Urinary bladder (tissue), 4 donors: ENCODE data around the gene NCK2. TPM values are rescaled to one million over a fixed set of nuclear protein-coding genes. Genes with fewer than 3 reads are reported as not detected.
"Not testable (repeated sequence)": the region's sequence is repeated elsewhere in the genome, so short reads cannot be mapped to it uniquely, and the experiment has no call there.

ENCODE experiments used
- DNase-seq: peaks from one replicate; pipeline ENCODE4 v3.0.0-alpha.2; 2015; ENCODE audit errors: extremely low spot score
- H3K27ac ChIP-seq: one replicate; pipeline ENCODE4 v1.5.1; 2013; ENCODE audit warnings: low read depth, mild to moderate bottlenecking, moderate library complexity
- H3K36me3 ChIP-seq: one replicate; pipeline ENCODE4 v1.6.1; 2013; ENCODE audit warnings: mild to moderate bottlenecking, moderate library complexity; ENCODE audit not compliant: insufficient read depth
- H3K4me1 ChIP-seq: one replicate; pipeline ENCODE4 v1.6.1; 2013; ENCODE audit warnings: mild to moderate bottlenecking, moderate library complexity; ENCODE audit not compliant: insufficient read depth
- H3K4me3 ChIP-seq: one replicate; pipeline ENCODE4 v1.5.1; 2013; ENCODE audit warnings: low read depth, low read length
- WGBS: extraction: QIAGEN DNeasy Blood & Tissue Kit; methylation state at CpG from one replicate; pipeline ENCODE4 v1.1.7; 2013; 5-methylcytosine and 5-hydroxymethylcytosine counted together
- polyA plus RNA-seq: library from polyadenylated mRNA; stranded (reverse); fragments of 200-250 nt; gene quantifications from one replicate; pipeline ENCODE4 v1.2.3, GENCODE V29; 2013
- total RNA-seq: library from RNA; depleted of rRNA; stranded (reverse); fragments of >200 nt; gene quantifications from one replicate; pipeline ENCODE4 v1.2.3, GENCODE V29; 2014
- donor health status: healthy with polysubstance abuse.
- donor health status: healthy.

The NCK2 gene
- total and polyA plus RNA-seq, 2 donors: 31.5 to 64.8 TPM

DNA sequence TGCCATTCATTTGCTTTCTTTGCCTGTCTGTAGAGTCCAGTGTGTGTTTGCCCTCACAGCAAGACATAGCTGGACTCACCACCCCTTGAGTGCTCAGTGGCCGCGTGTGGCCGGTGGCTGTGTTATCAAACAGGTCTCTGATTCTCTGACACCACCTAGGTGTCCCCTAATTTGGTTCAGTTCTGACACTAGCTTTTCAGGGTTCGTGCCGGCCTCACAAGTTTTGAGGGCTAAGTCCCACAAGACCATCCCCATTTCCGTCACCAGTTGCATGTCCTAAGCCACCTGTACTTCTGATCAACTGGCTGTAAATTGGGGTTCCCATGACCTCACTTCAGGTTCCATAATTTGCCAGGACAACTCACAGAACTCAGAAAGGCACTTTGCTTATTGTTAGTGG lies 23.5 kb downstream of the NCK2 start:
- no peak for DNase-seq
- Histone ChIP-seq H3K4me1 (peaks cover 2% of the 10 kb centered on the region), H3K27ac (no peak overlapping the region), H3K36me3 (no peaks in the 10 kb centered on the region), H3K4me3 (no peak overlapping the region)
- 98% methylated on average over 6 of the region's 6 CpGs for WGBS

DNA sequence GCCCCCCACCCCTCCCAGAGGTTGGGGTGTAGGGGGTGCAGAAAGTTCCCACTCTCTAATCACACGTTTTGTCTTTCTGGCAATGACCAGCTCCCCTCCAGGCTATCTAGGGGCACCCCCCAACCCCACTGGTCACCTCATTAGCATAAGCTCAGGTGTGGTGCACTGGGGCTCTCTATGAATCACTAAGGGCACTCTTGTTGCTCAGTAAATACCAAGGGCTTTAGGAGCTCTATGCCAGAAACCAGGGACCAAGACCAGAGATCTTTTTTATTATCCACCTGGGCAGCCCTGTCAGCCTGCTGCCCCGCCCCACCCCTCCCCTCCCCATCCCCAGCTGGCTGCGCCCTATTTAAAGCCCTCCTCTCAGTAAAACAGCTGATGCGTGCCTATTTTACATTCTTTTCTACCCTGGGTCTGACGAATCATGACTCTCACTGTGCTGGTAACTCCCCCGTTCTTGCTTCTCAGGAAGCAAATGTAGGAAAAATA lies 24.3 kb downstream of the NCK2 start:
- peaks cover 2% of the 10 kb centered on the region for H3K4me1 ChIP-seq
- H3K4me3 ChIP-seq: no peak overlapping the region
- WGBS: 69% methylated on average over 6 of the region's 6 CpGs
- H3K36me3 ChIP-seq: no peaks in the 10 kb centered on the region
- no peak for DNase-seq
- H3K27ac ChIP-seq: no peak overlapping the region

GRCh38 chr2:105769504-105769903 lies 24.8 kb downstream of the NCK2 start:
- H3K36me3 ChIP-seq: no peaks in the 10 kb centered on the region
- no peak for DNase-seq
- WGBS: 85% methylated on average over 9 of the region's 9 CpGs
- peaks cover 2% of the 10 kb centered on the region for H3K4me1 ChIP-seq
- no peak overlapping the region for H3K4me3 ChIP-seq
- no peak overlapping the region for H3K27ac ChIP-seq

DNA sequence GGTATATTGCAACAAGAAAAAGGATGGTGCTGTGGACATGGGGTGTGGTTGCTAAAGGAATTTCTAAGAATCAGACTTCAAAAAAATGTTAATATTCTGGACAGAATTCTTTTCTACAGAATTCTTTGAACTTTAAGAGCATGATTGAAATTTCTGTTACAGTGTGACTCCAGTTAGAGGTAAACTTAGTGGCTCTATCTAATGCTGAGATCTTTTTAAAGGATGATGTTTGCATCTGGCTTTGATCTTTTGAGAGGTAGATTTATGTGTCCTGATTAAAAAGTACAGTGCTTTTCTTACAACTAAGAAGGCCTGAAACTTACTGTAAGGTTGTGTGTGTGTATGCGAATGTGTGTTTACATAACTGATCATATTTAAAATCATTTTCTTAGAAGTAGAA lies 25.4 kb downstream of the NCK2 start:
- Histone ChIP-seq H3K4me3 (no peak overlapping the region), H3K36me3 (no peaks in the 10 kb centered on the region), H3K27ac (no peak overlapping the region), H3K4me1 (peaks cover 2% of the 10 kb centered on the region)
- DNase-seq: no peak
- 80% methylated on average over 1 of the region's 1 CpG for WGBS

GRCh38 chr2:105771291-105771690 lies 26.6 kb downstream of the NCK2 start:
- H3K27ac ChIP-seq, DNase-seq, H3K4me1 ChIP-seq, H3K4me3 ChIP-seq, H3K36me3 ChIP-seq: not testable (repeated sequence)
- WGBS: 92% methylated on average over 7 of the region's 7 CpGs

- Histone ChIP-seq H3K36me3 (no peaks in the 10 kb centered on the region), H3K4me1 (peaks cover 2% of the 10 kb centered on the region), H3K27ac (no peak overlapping the region), H3K4me3 (no peak overlapping the region)
- DNase-seq: no peak
- 46% methylated on average over 9 of the region's 9 CpGs for WGBS
These were observed 27.1 kb downstream of the NCK2 start for GRCh38 chr2:105771836-105772235.

DNA sequence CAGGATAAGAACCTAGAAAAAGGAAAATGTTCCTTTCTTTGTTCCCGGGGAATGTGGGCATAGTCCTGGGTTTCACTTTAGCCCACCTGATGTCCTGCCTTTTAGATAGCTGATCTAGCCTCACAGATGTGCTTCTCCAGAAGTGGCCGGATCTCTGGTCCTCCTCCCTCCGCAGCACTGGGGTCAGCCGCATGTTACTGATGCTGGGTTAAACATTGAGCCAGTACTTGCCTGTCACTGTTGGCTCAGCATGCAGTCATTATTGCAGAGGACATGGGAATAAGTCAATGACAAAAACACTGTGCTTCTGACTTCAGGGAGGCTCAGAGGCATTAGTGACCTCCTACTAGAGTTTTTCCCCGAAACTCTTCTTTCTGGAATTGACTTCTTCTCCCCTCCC lies 27.6 kb downstream of the NCK2 start:
- Histone ChIP-seq H3K36me3 (no peaks in the 10 kb centered on the region), H3K4me1 (peaks cover 2% of the 10 kb centered on the region), H3K27ac (peak overlapping the region; percentile 44), H3K4me3 (no peak overlapping the region)
- DNase-seq: no peak
- 72% methylated on average over 5 of the region's 5 CpGs for WGBS

DNA sequence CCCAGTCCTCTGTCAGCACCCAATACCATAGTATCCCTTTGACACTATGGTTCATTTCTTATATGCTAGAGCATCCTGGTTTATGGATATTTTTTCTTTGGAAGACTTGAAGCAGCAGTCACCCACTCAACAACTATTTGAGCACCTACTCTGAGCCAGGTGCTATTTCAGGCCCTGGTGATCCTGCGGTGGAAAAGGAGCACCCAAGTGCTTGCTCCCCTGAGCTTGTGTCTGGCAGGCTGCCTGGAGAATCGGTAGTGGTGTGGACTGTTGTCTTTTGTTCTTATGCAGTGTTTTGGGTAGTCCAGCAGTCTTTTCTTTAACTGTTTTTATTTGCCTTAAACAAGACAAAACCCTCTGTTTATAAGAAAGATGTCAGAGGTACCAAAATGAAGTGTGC lies 28.9 kb downstream of the NCK2 start:
- H3K4me3 ChIP-seq: no peak overlapping the region
- WGBS: 36% methylated on average over 2 of the region's 2 CpGs
- H3K4me1 ChIP-seq: peaks cover 2% of the 10 kb centered on the region
- H3K27ac ChIP-seq: no peak overlapping the region
- no peak for DNase-seq
- H3K36me3 ChIP-seq: no peaks in the 10 kb centered on the region

- Histone ChIP-seq H3K4me3 (no peak overlapping the region), H3K36me3 (no peaks in the 10 kb centered on the region), H3K4me1 (no peaks in the 10 kb centered on the region), H3K27ac (no peak overlapping the region)
- DNase-seq: no peak
- WGBS: 83% methylated on average over 4 of the region's 4 CpGs
These were observed 30.1 kb downstream of the NCK2 start for GRCh38 chr2:105774781-105775337.

DNA sequence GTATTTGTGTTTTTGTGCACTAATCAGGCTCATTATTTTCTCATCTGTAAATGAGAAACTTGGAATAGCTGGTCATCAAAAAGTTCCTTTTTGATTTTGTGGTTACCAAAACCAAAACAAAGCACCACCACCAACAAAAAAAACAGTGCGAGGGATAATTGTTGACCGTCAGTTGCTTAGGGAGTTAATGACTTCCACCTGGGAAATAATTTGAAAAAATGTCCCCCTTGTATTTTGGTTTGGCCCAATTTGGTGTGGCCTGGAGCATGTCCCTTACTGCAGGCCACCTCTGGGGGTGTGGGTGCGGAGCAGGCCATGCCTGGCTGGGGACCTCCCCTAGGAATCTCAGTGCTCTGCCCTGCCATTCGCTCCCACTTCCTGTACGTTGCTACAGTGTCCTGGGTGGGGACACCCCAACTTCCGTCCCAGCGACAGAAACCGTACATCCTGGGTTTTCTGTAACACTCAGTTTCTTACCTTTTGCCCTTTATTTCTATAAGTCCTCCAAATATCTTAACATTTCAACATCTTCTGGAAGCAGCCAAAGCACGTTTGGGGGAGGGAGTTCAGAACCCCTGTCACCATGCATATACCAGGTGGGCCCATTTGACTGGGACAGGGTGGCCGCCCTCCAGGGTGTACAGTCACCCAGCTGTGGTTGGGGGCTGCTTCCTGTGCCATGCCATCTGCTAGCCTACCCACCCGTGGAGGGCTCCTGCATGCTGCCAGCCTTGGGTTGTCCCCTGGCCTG lies 31.3 kb downstream of the NCK2 start:
- DNase-seq: no peak
- WGBS: 83% methylated on average over 11 of the region's 11 CpGs
- Histone ChIP-seq H3K27ac (no peak overlapping the region), H3K4me1 (no peaks in the 10 kb centered on the region), H3K36me3 (no peaks in the 10 kb centered on the region), H3K4me3 (no peak overlapping the region)

DNA sequence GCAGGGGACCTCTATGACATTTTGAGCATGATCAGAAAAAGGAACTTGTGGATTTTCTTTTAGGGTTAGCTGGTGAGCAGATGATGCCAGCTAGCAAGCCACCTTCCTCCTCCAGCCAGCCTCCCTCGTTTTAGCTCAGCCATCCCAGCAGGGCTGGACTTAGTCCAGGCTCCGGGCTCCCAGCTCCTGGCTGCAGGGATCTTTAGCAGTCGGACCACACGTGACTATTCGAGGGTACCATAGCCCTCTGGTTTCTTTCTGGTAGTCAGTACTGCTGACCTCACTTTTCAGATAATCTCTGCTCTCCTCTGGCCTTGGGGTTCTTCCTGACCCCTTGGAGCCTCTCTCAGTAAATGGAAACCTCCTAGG lies 31.8 kb downstream of the NCK2 start:
- no peak overlapping the region for H3K27ac ChIP-seq
- 46% methylated on average over 5 of the region's 5 CpGs for WGBS
- H3K4me1 ChIP-seq: peaks cover 1% of the 10 kb centered on the region
- no peak for DNase-seq
- no peak overlapping the region for H3K4me3 ChIP-seq
- no peaks in the 10 kb centered on the region for H3K36me3 ChIP-seq

- no peaks in the 10 kb centered on the region for H3K36me3 ChIP-seq
- no peak overlapping the region for H3K4me3 ChIP-seq
- whole genome bisulfite sequencing: 90% methylated on average over 13 of the region's 13 CpGs
- no peak overlapping the region for H3K27ac ChIP-seq
- peaks cover 1% of the 10 kb centered on the region for H3K4me1 ChIP-seq
- no peak for DNase-seq
These were observed 32.3 kb downstream of the NCK2 start for GRCh38 chr2:105777031-105777482.

DNA sequence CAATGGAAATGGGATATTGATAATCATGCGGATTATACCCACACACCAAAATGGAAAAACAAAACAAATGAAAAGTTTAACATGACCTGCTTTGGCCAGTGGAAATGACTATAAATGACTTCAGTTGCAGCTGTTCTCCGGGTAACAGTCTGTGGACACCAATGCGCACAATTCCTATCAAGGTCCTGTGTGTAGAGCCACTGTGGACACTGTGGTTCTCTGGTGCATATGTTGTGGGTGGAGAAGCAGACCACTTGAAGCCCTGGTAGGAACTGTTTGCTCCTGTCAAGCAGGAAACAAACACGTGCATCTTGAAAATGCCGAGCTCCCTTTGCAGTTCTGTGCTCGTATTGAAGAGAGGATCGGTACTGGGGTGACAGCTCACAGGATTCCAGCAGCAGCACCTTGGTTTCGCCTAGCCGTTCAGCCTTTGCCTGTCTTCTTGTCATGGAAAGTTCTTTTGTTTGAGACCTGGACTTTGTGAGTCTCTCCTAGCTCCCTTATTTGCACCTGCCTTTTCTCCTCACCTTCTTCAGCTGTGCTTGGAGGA lies 32.9 kb downstream of the NCK2 start:
- Histone ChIP-seq H3K4me1 (peaks cover 1% of the 10 kb centered on the region), H3K4me3 (no peak overlapping the region), H3K36me3 (no peaks in the 10 kb centered on the region), H3K27ac (no peak overlapping the region)
- 77% methylated on average over 9 of the region's 9 CpGs for WGBS
- DNase-seq: no peak

DNA sequence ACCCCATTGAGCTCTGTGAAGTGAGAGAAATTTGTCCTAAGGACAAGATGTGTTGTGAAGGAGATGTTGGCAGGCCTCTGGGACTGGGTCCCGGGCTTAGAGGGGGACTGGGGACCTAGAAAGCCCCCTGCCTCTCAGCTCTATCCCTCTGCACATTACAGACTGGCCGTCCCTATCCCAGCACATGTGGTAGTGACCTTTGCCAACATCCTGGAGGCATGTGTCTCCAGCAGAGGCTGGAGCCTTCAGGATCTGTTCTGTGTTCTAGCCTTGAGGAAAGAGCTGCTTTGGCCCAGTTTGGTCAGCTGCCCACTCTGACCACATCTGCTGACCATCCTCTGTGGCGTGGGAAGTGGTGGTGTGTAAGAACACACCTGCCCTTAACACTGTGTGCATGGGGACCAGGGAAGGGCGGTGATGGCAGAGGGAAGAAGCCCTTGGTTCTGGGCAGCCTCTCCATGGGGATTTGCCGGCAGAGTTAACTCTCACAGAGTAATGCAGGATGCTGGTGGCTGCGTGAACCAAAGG lies 33.4 kb downstream of the NCK2 start:
- Histone ChIP-seq H3K4me1 (peaks cover 1% of the 10 kb centered on the region), H3K4me3 (no peak overlapping the region), H3K36me3 (no peaks in the 10 kb centered on the region), H3K27ac (no peak overlapping the region)
- DNase-seq: no peak
- 88% methylated on average over 6 of the region's 6 CpGs for WGBS
